Caco-2 (cell line): Measurements from ENCODE around the gene ATG10. TPM values are rescaled to one million over a fixed set of nuclear protein-coding genes. Genes with fewer than 3 reads are reported as not detected.
"Not testable (repeated sequence)": the region's sequence is repeated elsewhere in the genome, so short reads cannot be mapped to it uniquely, and the experiment has no call there.

Experiments
- BruUV-seq: library from RNA; stranded (reverse); fragments of 400-500 nt; replicated peaks from 2 replicates; lab custom pipeline; 2021; lab: Mats Ljungman, UMichigan
- CTCF ChIA-PET: fragments of 300-600 bp; sonication (Branson Sonifier 250); formaldehyde crosslinking; loops from one replicate; lab custom pipeline; 2022; ENCODE audit warnings: antibody characterized with exemption; lab: Charles Lee
- POLR2A ChIA-PET: fragments of 300-600 bp; sonication (Branson Sonifier 250); formaldehyde crosslinking; loops from one replicate; lab custom pipeline; 2022; ENCODE audit warnings: antibody characterized with exemption; lab: Charles Lee
- DNase-seq, 2 experiments: peaks; one replicate each; pipeline versions ENCODE4 v3.0.0 to v3.0.0-alpha.2; 2020 to 2022
- H3K27me3 ChIP-seq: replicated peaks from 2 replicates; pipeline ENCODE4 v1.6.0; 2011; ENCODE audit warnings: low read length; ENCODE audit not compliant: control insufficient read depth, insufficient read depth
- H3K36me3 ChIP-seq: 2 replicates; pipeline ENCODE4 v1.5.1; 2011; ENCODE audit warnings: low read length; ENCODE audit not compliant: control insufficient read depth, insufficient read depth
- H3K4me1 ChIP-seq: fragments of 250-450 bp; sonication (Bioruptor Pico); 2 replicates; pipeline ENCODE4 v1.5.1; 2020; ENCODE audit warnings: mild to moderate bottlenecking
- H3K4me3 ChIP-seq: 2 replicates; pipeline ENCODE4 v1.5.1; 2011; ENCODE audit warnings: low read depth, mild to moderate bottlenecking, control low read depth, low read length
- H3K9me3 ChIP-seq: fragments of 250-450 bp; sonication (Bioruptor Pico); 2 replicates; pipeline ENCODE4 v1.5.1; 2020; ENCODE audit warnings: mild to moderate bottlenecking, moderate library complexity
- H3K27ac Mint-ChIP-seq: one replicate; pipeline ENCODE4 v1.8.0; 2022; ENCODE audit warnings: mixed read lengths; ENCODE audit not compliant: unreplicated experiment
- H3K27me3 Mint-ChIP-seq: one replicate; pipeline ENCODE4 v1.8.0; 2022; ENCODE audit warnings: mixed read lengths; ENCODE audit not compliant: insufficient read depth, unreplicated experiment
- H3K36me3 Mint-ChIP-seq: one replicate; pipeline ENCODE4 v1.8.0; 2022; ENCODE audit warnings: mild to moderate bottlenecking, mixed read lengths; ENCODE audit not compliant: insufficient read depth, unreplicated experiment
- H3K4me1 Mint-ChIP-seq: one replicate; pipeline ENCODE4 v1.8.0; 2022; ENCODE audit warnings: low read depth, mixed read lengths; ENCODE audit not compliant: unreplicated experiment
- H3K4me3 Mint-ChIP-seq: one replicate; pipeline ENCODE4 v1.8.0; 2022; ENCODE audit warnings: mild to moderate bottlenecking, moderate library complexity, mixed read lengths; ENCODE audit not compliant: unreplicated experiment
- H3K9me3 Mint-ChIP-seq: one replicate; pipeline ENCODE4 v1.8.0; 2022; ENCODE audit warnings: mixed read lengths; ENCODE audit not compliant: unreplicated experiment
- CTCF ChIP-seq, 2 experiments: fragments of 200-600 bp in 1 of 2; IDR thresholded peaks; 1 replicate in 1 of 2; 2 replicates in 1 of 2; pipeline versions ENCODE4 v1.5.1 to v1.8.0; 2011 to 2022; ENCODE audit warnings: antibody characterized with exemption in 1 of 2, control low read depth in 1 of 2, inconsistent platforms in 1 of 2, low read depth in 1 of 2, low read length in 1 of 2, mild to moderate bottlenecking in 1 of 2, moderate library complexity in 1 of 2; ENCODE audit not compliant: insufficient read depth in 1 of 2, severe bottlenecking in 1 of 2, unreplicated experiment in 1 of 2
- intact Hi-C: fragments of 100-400 bp; cut with micrococcal nuclease; formaldehyde crosslinking; loops from one replicate; pipeline ENCODE4 v1.10.0; 2022; ENCODE audit not compliant: unreplicated experiment
- total RNA-seq: library from RNA; stranded (reverse); gene quantifications from 2 replicates; pipeline ENCODE4 v1.2.3, GENCODE V29; 2022

Gene ATG10
- total RNA-seq, 1 experiment from 2014 or later = 5.8 TPM

DNA sequence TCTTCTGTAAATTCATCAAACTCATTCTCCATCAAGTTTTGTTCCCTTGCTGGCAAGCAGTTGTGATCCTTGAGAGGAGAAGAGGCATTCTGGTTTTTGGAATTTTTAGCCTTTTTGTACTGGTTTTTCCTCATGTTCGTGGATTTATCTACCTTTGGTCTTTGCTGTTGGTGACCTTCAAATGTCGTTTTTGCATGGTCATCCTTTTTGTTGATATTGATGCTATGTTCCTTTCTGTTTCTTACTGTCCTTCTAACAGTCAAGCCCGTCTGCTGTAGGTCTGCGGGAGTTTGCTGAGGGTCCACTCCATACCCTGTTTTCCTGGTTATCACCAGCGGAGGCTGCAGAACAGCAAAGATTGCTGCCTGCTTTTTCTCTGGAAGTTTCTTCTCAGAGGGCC lies 165.4 kb downstream of the ATG10 start:
- intact Hi-C loops = no loop called here
- ChIA-PET POLR2A (no interaction called here), CTCF (no interaction called here)
- Histone ChIP-seq H3K4me1 (no peaks in the 10 kb centered on the region), H3K27me3 (no peaks in the 10 kb centered on the region), H3K36me3 (no peaks in the 10 kb centered on the region), H3K9me3 (no peaks in the 10 kb centered on the region), H3K4me3 (no peak overlapping the region)
- no peak for DNase-seq
- Mint-ChIP-seq H3K4me1 (no peaks in the 10 kb centered on the region), H3K27ac (no peak overlapping the region), H3K27me3 (no peaks in the 10 kb centered on the region), H3K9me3 (peaks cover 29% of the 10 kb centered on the region), H3K36me3 (no peaks in the 10 kb centered on the region), H3K4me3 (no peak overlapping the region)
- no peak for TF ChIP-seq CTCF (IDR thresholded peaks at IDR 0.05; ENCODE audit: insufficient read depth in 1 of 2, low read depth in 1 of 2, low read length in 1 of 2, severe bottlenecking in 1 of 2, unreplicated experiment in 1 of 2)
- no TSS peak for BruUV-seq

DNA sequence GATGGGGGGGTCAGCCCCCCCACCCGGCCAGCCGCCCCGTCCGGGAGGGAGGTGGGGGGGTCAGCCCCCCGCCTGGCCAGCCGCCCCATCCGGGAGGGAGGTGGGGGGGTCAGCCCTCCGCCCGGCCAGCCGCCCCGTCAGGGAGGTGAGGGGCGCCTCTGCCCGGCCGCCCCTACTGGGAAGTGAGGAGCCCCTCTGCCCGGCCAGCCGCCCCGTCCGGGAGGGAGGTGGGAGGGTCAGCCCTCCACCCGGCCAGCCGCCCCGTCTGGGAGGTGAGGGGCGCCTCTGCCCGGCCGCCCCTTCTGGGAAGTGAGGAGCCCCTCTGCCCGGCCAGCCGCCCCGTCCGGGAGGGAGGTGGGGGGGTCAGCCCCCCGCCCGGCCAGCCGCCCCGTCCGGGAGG lies 168.0 kb downstream of the ATG10 start:
- CTCF ChIA-PET, H3K36me3 ChIP-seq, BruUV-seq, H3K27me3 Mint-ChIP-seq, H3K36me3 Mint-ChIP-seq, H3K4me3 ChIP-seq, H3K4me1 ChIP-seq, H3K27me3 ChIP-seq, H3K4me3 Mint-ChIP-seq, H3K27ac Mint-ChIP-seq, intact Hi-C loops, H3K4me1 Mint-ChIP-seq, DNase-seq, POLR2A ChIA-PET, H3K9me3 ChIP-seq: not testable (repeated sequence)
- H3K9me3 Mint-ChIP-seq = peaks cover 26% of the 10 kb centered on the region

GRCh38 chr5:82142217-82142841 lies 170.5 kb downstream of the ATG10 start:
- no peak for DNase-seq
- Histone ChIP-seq H3K36me3 (no peaks in the 10 kb centered on the region), H3K9me3 (no peaks in the 10 kb centered on the region), H3K4me1 (no peaks in the 10 kb centered on the region), H3K27me3 (no peaks in the 10 kb centered on the region), H3K4me3 (no peak overlapping the region)
- POLR2A ChIA-PET = no interaction called here
- CTCF ChIA-PET = no interaction called here
- Mint-ChIP-seq H3K36me3 (no peaks in the 10 kb centered on the region), H3K27me3 (no peaks in the 10 kb centered on the region), H3K4me3 (no peak overlapping the region), H3K27ac (no peak overlapping the region), H3K9me3 (peaks cover 2% of the 10 kb centered on the region), H3K4me1 (no peaks in the 10 kb centered on the region)
- intact Hi-C loops = no loop called here
- BruUV-seq = no TSS peak
- no peak for TF ChIP-seq CTCF (IDR thresholded peaks at IDR 0.05; ENCODE audit: insufficient read depth in 1 of 2, low read depth in 1 of 2, low read length in 1 of 2, severe bottlenecking in 1 of 2, unreplicated experiment in 1 of 2)
